Astrocyte of the hippocampus (primary cell): Measurements from ENCODE around the gene CASZ1.
A peak's percentile ranks its signal among the peaks of the same experiment; 100 is the strongest.

Experiments used
- DNase-seq: peaks from one replicate; pipeline ENCODE4 v3.0.0; 2011; ENCODE audit warnings: low read depth, low spot score

Gene CASZ1

GRCh38 chr1:10626131-10626731 lies 170.2 kb downstream of the CASZ1 start:
- DNase-seq = no peak

GRCh38 chr1:10625554-10625953 lies 170.9 kb downstream of the CASZ1 start:
- DNase-seq = no peak

DNA sequence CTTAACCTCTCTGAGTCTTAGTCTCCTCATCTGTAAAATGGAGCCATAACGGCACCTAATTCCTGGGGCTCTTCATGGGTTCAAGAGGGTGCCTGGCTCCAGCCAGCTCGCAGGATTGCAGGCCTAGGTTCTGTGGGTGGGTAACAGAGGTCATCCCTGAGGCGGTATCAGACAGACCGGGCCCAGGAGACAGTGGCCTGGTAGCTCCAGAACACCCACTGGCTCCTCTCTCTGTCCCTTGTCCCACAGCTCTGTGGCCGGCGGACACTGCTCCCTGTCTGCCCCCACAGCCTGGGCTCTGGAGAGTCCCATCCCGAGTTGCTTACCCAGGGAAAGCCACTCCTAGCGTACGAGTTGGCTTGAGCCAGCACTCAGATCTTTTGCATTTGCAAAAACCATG lies 171.4 kb downstream of the CASZ1 start:
- DNase-seq = no peak

DNA sequence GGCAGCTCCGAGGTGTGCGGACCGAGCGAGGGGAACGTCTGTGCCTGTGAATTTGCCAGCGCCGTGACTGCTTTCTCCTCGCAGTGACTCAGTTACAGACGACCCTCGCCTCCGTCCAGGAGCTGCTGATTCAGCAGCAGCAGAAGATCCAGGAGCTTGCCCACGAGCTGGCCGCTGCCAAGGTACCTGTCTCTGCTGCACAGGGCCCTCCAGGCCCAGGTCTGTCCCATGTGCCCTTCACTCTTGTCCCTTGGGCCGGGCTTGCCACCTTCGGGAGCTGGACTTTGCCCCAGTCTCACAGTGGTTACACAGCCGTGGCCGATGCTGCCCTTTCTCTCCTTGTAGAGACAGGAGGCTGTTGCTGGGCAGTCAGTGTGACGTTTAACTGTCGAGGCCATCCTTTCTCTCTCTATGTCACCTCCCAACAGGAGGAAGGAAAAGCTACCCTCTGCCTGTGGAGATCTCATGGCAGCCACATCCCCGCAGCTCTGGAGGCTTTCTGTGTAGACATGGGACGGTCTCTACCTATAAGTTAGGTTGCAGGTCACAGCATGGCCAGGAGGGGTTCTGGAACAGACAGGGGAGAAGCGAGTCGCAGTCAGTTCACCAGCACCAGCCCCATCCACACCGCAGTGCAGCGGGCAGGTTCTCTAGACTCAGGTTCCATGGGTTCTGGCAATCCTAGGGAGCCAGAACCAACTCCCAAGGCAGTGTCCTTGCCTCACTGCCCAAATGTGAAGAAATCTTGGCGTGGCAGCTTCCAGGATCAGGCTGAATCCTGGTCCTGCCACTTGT lies 172.0 kb downstream of the CASZ1 start:
- no peak for DNase-seq

DNA sequence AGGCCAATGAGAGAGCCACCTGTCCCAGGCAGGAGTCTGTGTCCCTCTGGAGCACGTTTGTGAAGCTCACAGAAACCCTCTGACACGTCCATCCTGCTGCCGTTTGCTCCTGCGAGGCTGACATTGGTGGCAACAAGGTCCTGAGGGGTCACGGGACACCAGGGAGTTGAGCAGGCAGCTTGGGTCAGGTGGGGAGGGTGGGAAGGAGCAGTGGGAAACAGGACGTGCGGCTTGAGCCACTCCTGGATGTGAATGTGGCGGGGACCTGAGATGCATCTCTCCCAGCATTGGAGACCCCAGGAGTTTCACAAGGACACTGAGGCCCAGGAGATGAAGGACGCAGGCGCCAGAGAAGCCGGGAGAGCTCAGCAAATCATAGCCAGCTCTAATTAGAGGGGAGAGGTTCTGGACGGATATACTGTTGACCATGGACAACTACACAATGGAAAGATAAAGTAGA lies 172.7 kb downstream of the CASZ1 start:
- no peak for DNase-seq

DNA sequence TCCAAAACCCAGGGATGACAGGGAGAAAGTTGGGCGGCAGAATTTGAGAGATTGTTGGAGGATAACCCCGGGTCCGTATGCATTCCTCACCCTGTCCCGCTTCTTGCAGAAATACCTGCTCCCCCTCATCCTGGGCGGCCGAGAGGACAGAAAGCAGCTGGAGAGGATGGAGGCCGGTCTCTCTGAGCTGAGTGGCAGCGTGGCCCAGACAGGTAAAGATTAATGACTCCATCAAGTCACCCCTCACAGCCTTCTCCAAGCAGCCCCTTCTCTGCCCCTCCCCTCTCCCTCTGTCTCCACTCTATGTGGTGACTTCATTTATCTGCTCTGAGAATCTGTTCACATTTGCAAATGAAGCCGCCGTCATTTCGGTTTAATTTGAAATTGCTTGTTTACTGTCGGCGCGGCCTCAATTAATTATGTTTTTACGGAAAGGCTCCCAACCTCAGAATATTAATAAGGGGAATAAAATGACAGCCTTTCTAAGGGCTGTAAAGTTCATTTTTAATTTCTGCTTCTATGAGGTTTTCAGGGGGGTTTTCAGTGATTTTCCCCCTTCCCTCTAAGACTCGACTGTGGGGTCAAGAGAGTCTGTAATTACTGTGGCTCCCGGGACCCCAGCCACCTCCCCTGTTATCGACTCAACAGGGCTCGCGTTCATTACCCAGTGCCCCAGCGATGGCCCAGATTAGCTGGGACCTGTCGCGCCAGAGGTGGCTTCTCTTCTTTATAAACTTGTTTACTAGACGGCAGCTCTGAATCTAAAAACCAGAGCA lies 173.3 kb downstream of the CASZ1 start:
- DNase-seq = no peak

DNA sequence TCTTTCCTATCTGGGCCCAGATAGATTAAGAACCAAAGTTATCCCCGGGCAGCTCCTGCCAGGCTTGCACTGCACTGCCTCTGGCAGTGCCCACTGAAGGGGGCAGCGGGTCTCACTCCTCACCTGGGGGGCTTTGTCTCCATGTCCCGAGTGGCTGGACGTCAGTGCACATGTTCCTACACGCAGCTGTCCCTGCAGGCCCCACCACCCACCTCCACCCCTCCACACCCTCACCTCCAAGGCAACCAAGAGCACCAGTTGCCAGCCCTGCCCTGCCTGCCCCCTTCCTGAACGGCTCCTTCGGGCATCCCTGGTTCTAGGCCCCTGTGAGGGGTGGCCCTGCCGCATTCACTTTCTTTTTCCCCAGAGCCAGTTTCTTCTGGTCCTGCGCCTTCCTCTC lies 174.5 kb downstream of the CASZ1 start:
- no peak for DNase-seq

DNA sequence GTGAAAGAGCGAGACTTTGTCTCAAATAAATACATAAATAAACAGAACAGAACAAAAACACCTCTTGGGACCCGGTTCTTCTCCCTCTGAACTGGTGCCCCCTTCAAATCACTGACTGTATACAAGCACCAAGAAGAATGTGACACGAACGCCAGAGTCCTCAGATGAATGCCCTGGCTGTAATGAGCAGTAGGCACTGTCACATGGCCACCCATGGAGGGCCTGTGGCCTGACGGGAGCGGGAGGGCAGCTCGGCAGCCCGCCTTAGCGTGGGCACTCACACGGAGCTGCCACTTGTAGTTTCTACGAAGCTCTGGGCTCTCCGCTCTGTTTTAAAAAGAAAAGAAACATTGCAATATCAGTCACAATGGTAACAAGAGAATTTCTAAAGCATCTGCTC lies 175.7 kb downstream of the CASZ1 start:
- DNase-seq = no peak

GRCh38 chr1:10617931-10618885 lies 178.2 kb downstream of the CASZ1 start:
- DNase-seq = no peak

DNA sequence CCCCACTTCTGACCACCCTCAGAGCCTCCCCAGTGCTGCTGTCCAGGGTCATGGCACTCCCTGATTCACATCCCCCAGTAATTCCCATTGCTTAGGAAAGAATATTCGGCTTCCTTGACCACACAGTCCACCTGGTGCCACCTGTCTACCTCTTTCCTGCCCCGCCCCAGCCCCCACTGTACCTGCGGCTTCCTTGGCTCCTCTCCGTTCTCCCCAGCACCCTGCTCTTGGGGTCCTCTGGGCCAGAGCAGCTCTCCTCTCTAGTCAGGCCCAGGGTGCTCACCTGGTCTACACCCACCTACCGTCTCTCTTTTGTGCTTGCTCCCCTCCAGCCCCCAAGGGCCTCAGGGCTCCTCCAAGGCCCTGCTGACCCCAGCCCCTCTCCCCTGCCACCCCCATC lies 179.1 kb downstream of the CASZ1 start:
- DNase-seq = no peak

DNA sequence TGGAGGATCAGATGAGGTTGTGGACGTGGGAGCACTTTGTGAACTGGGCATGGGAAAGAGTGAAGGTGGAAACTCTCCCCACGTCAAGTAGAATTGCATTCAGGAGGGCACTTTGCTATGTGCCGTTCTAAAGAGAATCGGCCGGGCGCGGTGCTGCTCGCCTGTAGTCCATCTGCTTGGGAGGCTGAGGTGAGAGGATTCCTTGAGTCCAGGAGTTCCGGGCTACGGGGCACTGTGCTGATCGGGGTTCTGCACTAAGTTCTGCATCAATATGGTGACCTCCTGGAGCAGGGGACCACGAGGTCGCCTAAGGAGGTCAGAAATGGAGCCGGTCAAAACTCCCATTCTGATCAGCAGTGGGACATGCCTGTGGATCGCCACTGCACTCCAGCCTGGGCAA lies 179.8 kb downstream of the CASZ1 start:
- DNase-seq = no peak

- no peak for DNase-seq
Measured at GRCh38 chr1:10615932-10616671, 180.3 kb downstream of the CASZ1 start.

DNA sequence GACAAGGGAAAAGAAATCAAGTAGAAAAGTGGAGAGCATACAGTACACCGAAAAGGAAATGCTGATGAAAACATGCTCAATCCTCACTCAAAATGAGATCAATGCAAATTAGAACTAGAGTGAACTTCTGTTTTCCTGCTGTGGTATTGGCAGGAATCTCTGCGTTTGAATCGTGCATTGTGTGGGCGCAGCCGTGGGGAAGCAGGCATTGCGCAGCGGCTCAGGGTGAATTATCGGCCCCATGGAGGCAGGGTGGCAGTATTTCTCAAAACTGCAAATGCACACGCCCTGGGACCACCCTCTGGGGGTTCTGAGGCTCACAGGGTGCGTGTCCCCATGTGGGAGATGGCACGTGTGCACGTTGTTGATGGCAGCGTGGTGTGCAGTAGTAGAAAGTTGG lies 181.1 kb downstream of the CASZ1 start:
- peak; percentile 86 for DNase-seq

DNA sequence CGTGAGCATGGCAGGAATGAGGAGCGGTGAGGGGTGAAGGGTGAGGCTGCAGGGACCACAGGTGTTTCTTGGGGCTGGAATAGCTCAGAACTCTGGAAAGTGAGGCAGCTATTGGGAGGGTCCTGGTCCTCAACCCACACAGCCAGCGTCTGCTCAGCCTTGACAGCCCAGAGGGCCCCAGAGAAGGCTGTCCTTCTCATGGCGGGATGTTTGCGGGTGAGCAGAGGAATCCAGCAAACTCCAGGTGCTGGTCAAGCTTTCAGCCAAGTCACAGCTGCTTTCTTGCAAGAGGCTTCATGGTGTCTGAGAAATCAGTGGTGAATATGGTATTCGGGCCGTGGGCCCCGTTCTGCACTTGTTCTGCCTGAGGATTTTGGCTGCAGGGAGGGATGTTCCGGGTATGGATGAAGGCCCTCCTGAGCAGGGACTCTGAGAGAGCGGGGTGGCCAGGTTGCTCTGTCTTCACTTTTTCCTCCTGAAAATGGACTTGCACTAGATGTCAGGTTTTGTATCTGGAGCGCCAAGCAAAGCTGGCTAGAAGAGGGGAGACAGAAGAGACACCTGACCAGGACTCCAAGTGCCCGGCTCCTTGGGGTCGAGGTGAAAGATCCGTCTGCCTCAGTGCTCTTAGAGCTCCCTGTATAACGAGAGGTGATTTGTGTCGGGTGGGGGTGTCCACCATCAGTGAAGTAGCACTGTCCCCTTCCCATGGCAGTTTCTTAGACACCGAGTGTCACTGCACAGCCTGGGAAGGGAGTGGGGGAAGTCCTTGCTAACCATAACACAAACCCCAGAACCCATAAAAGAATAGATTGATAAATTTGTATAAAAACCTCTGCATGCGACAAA lies 181.8 kb downstream of the CASZ1 start:
- DNase-seq = no peak

DNA sequence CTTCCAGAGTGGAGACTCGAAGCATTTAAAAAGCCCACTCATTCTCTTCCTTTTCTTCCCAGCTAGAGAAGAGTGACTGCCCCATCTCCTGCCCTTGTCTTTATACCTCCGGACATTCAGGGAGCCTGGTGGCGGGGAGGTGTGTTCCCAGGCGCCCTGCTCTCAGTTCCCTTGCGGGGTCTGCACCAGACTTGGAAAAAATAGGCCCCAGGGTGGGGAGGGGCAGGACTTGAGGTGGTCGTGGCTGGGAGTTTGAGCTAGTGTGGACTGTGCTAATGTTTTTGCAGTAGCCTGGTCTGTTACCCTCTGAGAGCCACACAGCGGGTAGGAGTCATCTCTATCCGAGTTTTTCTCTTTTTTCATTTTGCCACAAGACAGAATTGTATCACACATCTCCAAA lies 182.6 kb downstream of the CASZ1 start:
- no peak for DNase-seq

- DNase-seq = no peak
Measured at GRCh38 chr1:10613340-10613739, 183.1 kb downstream of the CASZ1 start.

DNA sequence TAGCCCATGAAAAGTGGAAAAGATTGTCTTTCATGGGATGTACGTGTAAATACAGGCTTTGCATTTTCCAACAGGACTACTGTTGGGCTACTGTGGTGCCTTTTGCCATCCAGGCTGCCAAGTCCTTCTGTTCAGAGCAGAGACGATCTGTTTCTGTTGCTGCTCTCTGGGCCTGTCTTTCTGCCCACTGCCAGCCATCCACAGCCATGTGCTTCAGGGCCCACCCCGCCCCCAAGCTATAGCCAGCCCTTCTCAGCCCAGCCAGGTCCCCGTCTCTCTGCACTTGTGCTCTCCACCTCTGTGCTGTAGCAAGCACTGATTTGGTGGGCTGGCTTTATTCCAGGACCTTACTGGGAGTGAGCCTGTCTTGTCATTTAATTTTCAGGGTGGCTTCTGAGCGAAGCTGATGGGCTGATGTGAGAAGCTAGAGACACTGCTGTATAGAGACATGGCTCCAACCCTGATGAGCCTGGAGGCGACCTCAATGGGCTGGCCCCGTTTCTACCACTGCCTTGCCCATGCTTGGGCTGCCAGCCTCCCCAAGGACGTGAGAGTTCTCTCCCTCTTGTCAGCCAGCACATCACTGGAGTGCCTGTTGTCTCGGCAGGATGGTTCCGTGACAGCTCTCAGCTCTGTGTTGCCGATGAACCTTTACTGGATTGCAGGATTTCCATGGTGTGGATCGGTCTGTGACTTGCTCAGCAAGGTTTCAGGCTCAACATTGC lies 183.8 kb downstream of the CASZ1 start:
- DNase-seq = no peak

- no peak for DNase-seq
Measured at GRCh38 chr1:10610901-10611600, 185.4 kb downstream of the CASZ1 start.

- no peak for DNase-seq
Measured at GRCh38 chr1:10608690-10609089, 187.8 kb downstream of the CASZ1 start.
